GM18511 (cell line): Measurements from ENCODE around the gene RFWD3.

ENCODE experiments used
- ATAC-seq: cut with Tn5 transposase; IDR thresholded peaks from one replicate; pipeline ENCODE4 v1.9.1; 2021; ENCODE audit warnings: mild to moderate bottlenecking, moderate library complexity; ENCODE audit not compliant: unreplicated experiment

RFWD3 gene, protein sequence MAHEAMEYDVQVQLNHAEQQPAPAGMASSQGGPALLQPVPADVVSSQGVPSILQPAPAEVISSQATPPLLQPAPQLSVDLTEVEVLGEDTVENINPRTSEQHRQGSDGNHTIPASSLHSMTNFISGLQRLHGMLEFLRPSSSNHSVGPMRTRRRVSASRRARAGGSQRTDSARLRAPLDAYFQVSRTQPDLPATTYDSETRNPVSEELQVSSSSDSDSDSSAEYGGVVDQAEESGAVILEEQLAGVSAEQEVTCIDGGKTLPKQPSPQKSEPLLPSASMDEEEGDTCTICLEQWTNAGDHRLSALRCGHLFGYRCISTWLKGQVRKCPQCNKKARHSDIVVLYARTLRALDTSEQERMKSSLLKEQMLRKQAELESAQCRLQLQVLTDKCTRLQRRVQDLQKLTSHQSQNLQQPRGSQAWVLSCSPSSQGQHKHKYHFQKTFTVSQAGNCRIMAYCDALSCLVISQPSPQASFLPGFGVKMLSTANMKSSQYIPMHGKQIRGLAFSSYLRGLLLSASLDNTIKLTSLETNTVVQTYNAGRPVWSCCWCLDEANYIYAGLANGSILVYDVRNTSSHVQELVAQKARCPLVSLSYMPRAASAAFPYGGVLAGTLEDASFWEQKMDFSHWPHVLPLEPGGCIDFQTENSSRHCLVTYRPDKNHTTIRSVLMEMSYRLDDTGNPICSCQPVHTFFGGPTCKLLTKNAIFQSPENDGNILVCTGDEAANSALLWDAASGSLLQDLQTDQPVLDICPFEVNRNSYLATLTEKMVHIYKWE

GRCh38 chr16:74666425-74667254 lies at the start of gene RFWD3:
TSS of gene RFWD3 (minus strand) at chr16:74666877. CDS start at chr16:74661449, 5,428 bp downstream.
- ATAC-seq, result peak; percentile 100

DNA sequence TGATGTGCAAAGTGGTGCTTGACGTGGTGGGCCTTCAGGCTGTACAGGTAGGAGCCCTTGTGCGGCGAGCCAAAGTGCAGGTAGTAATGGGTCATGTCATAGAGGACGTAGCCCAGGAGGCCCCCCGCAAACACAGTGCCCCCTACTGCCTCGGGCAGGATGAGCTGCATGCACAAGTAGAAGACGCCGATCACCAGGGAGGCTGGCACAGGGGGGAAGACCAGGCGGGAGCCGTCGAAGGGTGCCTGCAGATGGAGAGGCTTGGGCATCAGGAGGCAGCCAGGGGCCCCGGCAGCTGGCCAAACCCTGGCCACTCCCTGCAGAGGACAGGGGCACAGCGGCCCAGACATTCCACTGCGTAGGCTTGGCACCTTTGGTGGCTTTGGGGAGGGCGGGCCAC lies 49.7 kb upstream of the RFWD3 start:
- ATAC-seq, result no peak

GRCh38 chr16:74713876-74714275 lies 47.2 kb upstream of the RFWD3 start:
- no peak for ATAC-seq

GRCh38 chr16:74713325-74713724 lies 46.6 kb upstream of the RFWD3 start:
- no peak for ATAC-seq

- ATAC-seq, result no peak
These were observed 45.3 kb upstream of the RFWD3 start for GRCh38 chr16:74711938-74712337.

- no peak for ATAC-seq
These were observed 43.7 kb upstream of the RFWD3 start for GRCh38 chr16:74710401-74710800.

GRCh38 chr16:74709441-74709877 lies 42.8 kb upstream of the RFWD3 start:
- peak; percentile 88 for ATAC-seq

DNA sequence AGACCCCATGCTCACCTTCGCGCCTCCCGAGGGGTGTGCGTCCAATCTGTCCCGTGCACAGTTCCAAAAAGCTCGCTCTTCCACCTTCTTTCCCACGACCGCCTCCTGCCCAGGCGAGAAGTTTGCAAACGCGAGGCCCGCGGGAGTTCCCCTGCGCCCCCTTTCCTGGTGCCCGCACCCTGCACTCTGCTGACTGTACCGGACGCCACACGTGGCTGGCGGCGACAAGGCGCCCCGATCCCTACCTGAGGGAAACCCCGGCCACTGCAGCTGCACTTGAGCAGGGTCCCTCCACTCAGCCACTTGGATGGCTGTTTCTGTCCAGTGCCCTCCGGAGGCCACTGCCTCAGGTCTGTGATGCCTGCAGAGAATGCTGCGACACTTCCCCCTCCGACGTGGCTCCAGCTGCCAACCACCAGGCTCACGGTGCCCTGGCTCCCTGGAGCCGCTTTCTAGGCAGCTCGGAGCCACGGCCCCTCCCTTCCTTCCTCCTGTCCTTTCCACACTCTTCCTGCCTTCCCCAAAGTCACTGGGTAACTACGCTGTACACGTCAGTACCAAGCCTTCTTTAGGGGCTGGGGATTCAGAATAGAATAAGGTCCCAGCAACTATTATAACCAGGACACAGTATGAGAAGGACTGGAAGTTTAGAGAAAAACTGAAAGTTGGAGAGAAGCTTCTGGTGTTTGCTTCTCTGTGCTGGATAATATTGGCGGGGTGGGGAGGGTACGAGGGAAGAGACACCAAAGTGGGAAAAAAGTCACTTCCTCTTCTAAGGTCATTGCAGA lies 34.0 kb upstream of the RFWD3 start, which contains the start of gene MLKL:
Gene MLKL, minus strand, starts transcription at position 425 of the 788 bp plus-strand sequence. CDS start 5,105 bp downstream, outside the sequence.
- ATAC-seq, result peak; percentile 45

- ATAC-seq, result peak; percentile 26
These were observed 33.4 kb upstream of the RFWD3 start for GRCh38 chr16:74700116-74700437.

GRCh38 chr16:74699666-74700065 lies 33.0 kb upstream of the RFWD3 start:
- ATAC-seq, result no peak

DNA sequence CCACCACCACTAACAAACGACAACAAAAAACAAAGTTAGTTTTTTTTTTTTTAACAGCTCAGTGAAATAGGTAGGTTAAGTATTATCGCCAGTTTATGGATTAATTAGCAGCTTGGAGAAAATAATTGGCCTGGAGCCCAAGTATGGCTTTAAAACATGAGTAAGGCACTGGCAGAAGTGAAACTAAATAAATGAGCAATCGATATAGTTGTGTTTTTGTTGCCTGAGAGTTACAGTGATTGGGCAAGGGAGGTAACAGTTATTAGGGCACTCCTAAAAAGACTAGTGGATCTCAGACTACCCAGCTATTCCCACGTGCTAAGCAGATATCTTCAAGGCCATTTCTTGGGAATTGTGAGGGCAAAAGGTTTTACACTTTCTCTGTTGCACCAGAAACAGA lies 31.5 kb upstream of the RFWD3 start:
- ATAC-seq, result peak; percentile 27

GRCh38 chr16:74695450-74696422 lies 29.1 kb upstream of the RFWD3 start:
- ATAC-seq, result peak; percentile 85

- no peak for ATAC-seq
These were observed 24.6 kb upstream of the RFWD3 start for GRCh38 chr16:74691093-74691855.

DNA sequence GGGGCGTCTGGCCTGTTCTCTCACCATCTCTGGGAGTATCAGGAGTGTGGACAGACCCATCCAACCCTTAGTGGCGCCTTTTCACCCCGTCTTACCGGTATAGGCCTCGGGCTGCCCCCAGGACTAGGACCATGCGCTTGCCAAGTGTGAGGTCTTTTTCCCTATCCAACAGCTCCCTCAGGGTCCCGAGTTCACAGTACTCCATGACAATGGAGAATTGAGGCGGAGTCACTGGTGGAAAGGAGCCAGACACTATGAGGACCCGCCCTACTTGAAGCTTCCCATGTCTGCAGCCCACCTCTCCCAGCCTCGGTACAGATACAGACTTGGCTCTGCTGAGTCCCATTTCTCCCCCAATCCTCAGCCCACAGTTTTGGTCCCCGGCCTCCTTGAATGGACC lies 15.9 kb upstream of the RFWD3 start:
- no peak for ATAC-seq

GRCh38 chr16:74680681-74681080 lies 14.0 kb upstream of the RFWD3 start:
- ATAC-seq, result no peak

DNA sequence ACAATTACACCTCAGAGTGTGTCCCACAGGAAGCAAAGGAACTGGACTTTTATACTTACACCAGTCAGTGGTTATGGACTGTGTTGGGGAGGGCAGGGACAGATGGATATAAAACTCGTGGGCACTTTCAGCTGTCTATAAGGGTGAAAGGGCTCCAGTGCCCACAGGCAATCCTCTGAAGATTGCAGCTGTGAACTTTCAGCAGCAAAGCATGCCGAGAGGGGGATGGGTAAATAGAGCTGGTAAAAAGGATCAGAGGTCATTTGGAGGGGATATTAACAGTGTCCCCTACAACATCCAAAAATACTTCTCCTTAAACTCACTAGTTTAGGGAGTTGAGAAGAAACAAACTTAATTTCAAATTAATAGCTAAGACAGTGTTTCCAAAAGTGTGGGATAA lies 13.3 kb upstream of the RFWD3 start:
- ATAC-seq, result no peak

GRCh38 chr16:74677868-74678267 lies 11.2 kb upstream of the RFWD3 start:
- no peak for ATAC-seq

GRCh38 chr16:74673876-74674275 lies 7.2 kb upstream of the RFWD3 start:
- ATAC-seq, result no peak
